ENCODE measurements around the gene ZNF563. TPM values are rescaled to one million over a fixed set of nuclear protein-coding genes. Genes with fewer than 3 reads are reported as not detected.

ZNF563 gene
- total RNA-seq, 1 experiment from 2014 or later = 4.5 TPM

GRCh38 chr19:12325690-12326089 is 7.7 kb downstream of the ZNF563 start (continued):
- no peak for TF ChIP-seq ZNF317 (CRISPR knock-in tag; IDR thresholded peaks at IDR 0.05; ENCODE audit: borderline replicate concordance, low read depth)
- TF ChIP-seq CREM (CRISPR knock-in tag; IDR thresholded peaks at IDR 0.05) = no peak
- TF ChIP-seq EMX1 (CRISPR knock-in tag; IDR thresholded peaks at IDR 0.05) = no peak
- no peak for TF ChIP-seq E2F4 (CRISPR knock-in tag; IDR thresholded peaks at IDR 0.05; ENCODE audit: borderline replicate concordance, low read depth)
- TF ChIP-seq ZSCAN18 (CRISPR knock-in tag; IDR thresholded peaks at IDR 0.05) = no peak
- no peak for TF ChIP-seq PREB (CRISPR knock-in tag; IDR thresholded peaks at IDR 0.05; ENCODE audit: borderline replicate concordance)

GRCh38 chr19:12318782-12319413 is 14.5 kb downstream of the ZNF563 start:
- no peak overlapping the region for H3K27ac Mint-ChIP-seq
- no peak for ATAC-seq
- H3K4me3 Mint-ChIP-seq = no peak overlapping the region
- H3K4me1 Mint-ChIP-seq = no peaks in the 10 kb centered on the region
- no peaks in the 10 kb centered on the region for H3K27me3 Mint-ChIP-seq (ENCODE audit: low read depth)
- TF ChIP-seq CBFB (CRISPR knock-in tag; IDR thresholded peaks at IDR 0.05; ENCODE audit: low read depth) (no peak), KAT7 (CRISPR knock-in tag; IDR thresholded peaks at IDR 0.05; ENCODE audit: borderline replicate concordance) (no peak), ZNF423 (CRISPR knock-in tag; IDR thresholded peaks at IDR 0.05) (no peak), CREB1 (CRISPR knock-in tag; IDR thresholded peaks at IDR 0.05) (no peak), NR1H2 (CRISPR knock-in tag; IDR thresholded peaks at IDR 0.05) (no peak), NFE2L1 (CRISPR knock-in tag; IDR thresholded peaks at IDR 0.05) (no peak), USF2 (CRISPR knock-in tag; IDR thresholded peaks at IDR 0.05) (no peak), JAZF1 (CRISPR knock-in tag; IDR thresholded peaks at IDR 0.05) (no peak), ZMAT4 (CRISPR knock-in tag; IDR thresholded peaks at IDR 0.05) (no peak), ATF2 (CRISPR knock-in tag; IDR thresholded peaks at IDR 0.05; ENCODE audit: borderline replicate concordance, low read depth) (no peak)
- ChIA-PET POLR2A (no interaction called here), CTCF (no interaction called here)
- peaks cover 60% of the 10 kb centered on the region for H3K36me3 Mint-ChIP-seq
- no peak for DNase-seq (ENCODE audit: low spot score)
- peaks cover 43% of the 10 kb centered on the region for H3K9me3 Mint-ChIP-seq

GRCh38 chr19:12314553-12314952 is 18.9 kb downstream of the ZNF563 start:
- ATAC-seq = no peak
- Mint-ChIP-seq H3K4me3 (no peak overlapping the region), H3K4me1 (no peaks in the 10 kb centered on the region), H3K27ac (no peak overlapping the region), H3K27me3 (ENCODE audit: low read depth) (no peaks in the 10 kb centered on the region), H3K9me3 (peaks cover 21% of the 10 kb centered on the region), H3K36me3 (peaks cover 28% of the 10 kb centered on the region)
- no peak for DNase-seq (ENCODE audit: low spot score)
- POLR2A ChIA-PET = no interaction called here
- CTCF ChIA-PET = no interaction called here
- TF ChIP-seq CREB1 (CRISPR knock-in tag; IDR thresholded peaks at IDR 0.05) (no peak), ZNF281 (CRISPR knock-in tag; IDR thresholded peaks at IDR 0.05) (no peak), NR2C2 (CRISPR knock-in tag; IDR thresholded peaks at IDR 0.05) (no peak), ATF1 (CRISPR knock-in tag; IDR thresholded peaks at IDR 0.05) (no peak), ETV6 (CRISPR knock-in tag; IDR thresholded peaks at IDR 0.05) (no peak), E2F5 (CRISPR knock-in tag; IDR thresholded peaks at IDR 0.05) (no peak), ZNF396 (CRISPR knock-in tag; IDR thresholded peaks at IDR 0.05; ENCODE audit: borderline replicate concordance) (no peak), ZNF416 (CRISPR knock-in tag; IDR thresholded peaks at IDR 0.05) (no peak), NFE2L1 (CRISPR knock-in tag; IDR thresholded peaks at IDR 0.05) (no peak), GRHL2 (CRISPR knock-in tag; IDR thresholded peaks at IDR 0.05; ENCODE audit: insufficient replicate concordance, severe bottlenecking) (no peak)
